GM12864 (cell line): ENCODE data around the gene RNF19B.
A peak's percentile ranks its signal among the peaks of the same experiment; 100 is the strongest.

Experiments
- DNase-seq: peaks from one replicate; pipeline ENCODE4 v3.0.0-alpha.2; 2011; ENCODE audit warnings: low read depth
- H3K4me3 ChIP-seq: 2 replicates; pipeline ENCODE4 v1.5.1; 2011; ENCODE audit warnings: mild to moderate bottlenecking, low read depth, low read length, control low read depth
- CTCF ChIP-seq: IDR thresholded peaks from 2 replicates; pipeline ENCODE4 v1.5.1; 2011; ENCODE audit warnings: low read depth, mild to moderate bottlenecking, moderate library complexity, low read length, control low read depth, inconsistent platforms; ENCODE audit errors: missing control alignments

RNF19B gene

GRCh38 chr1:32964461-32965250 is at the start of gene RNF19B:
Gene RNF19B (minus strand): TSS chr1:32964809. CDS start chr1:32964685, 124 bp downstream.
- no peak for TF ChIP-seq CTCF
- H3K4me3 ChIP-seq = peak within 1 kb of the TSS; percentile 89
- DNase-seq = peak; percentile 84

- no peak for DNase-seq
- TF ChIP-seq CTCF = no peak
- H3K4me3 ChIP-seq = no peak overlapping the region
Measured at GRCh38 chr1:33013791-33014190, 49.2 kb upstream of the RNF19B start.

GRCh38 chr1:33012165-33012564 is 47.6 kb upstream of the RNF19B start:
- DNase-seq = no peak
- no peak for TF ChIP-seq CTCF
- H3K4me3 ChIP-seq = no peak overlapping the region

- no peak for TF ChIP-seq CTCF
- no peak overlapping the region for H3K4me3 ChIP-seq
- DNase-seq = no peak
Measured at GRCh38 chr1:33010932-33011731, 46.5 kb upstream of the RNF19B start.

GRCh38 chr1:33009561-33009960 is 45.0 kb upstream of the RNF19B start:
- no peak for DNase-seq
- no peak for TF ChIP-seq CTCF
- H3K4me3 ChIP-seq = no peak overlapping the region

- DNase-seq = no peak
- no peak overlapping the region for H3K4me3 ChIP-seq
- TF ChIP-seq CTCF = no peak
Measured at GRCh38 chr1:33008051-33008914, 43.7 kb upstream of the RNF19B start.
